IPS DF 6.9 (cell line): ENCODE results near the gene COL9A1.

ENCODE experiments used
- DNase-seq: peaks from one replicate; pipeline ENCODE4 v3.0.0-alpha.2; 2013; ENCODE audit warnings: low read depth, low spot score
- H3K27ac ChIP-seq: one replicate; pipeline ENCODE4 v1.5.1; 2013; ENCODE audit warnings: low read length, control low read depth
- H3K27me3 ChIP-seq: 2 replicates; pipeline ENCODE4 v1.6.1; 2013; ENCODE audit warnings: mild to moderate bottlenecking, low read length; ENCODE audit not compliant: control insufficient read depth, insufficient read depth
- H3K36me3 ChIP-seq: 2 replicates; pipeline ENCODE4 v1.6.1; 2013; ENCODE audit warnings: low read length; ENCODE audit not compliant: control insufficient read depth, insufficient read depth
- H3K4me1 ChIP-seq: 2 replicates; pipeline ENCODE4 v1.6.1; 2013; ENCODE audit warnings: low read length; ENCODE audit not compliant: control insufficient read depth, insufficient read depth
- H3K4me3 ChIP-seq: 2 replicates; pipeline ENCODE4 v1.5.1; 2013; ENCODE audit warnings: mild to moderate bottlenecking, low read length
- H3K9me3 ChIP-seq: 2 replicates; pipeline ENCODE4 v1.6.1; 2013; ENCODE audit warnings: low read length, inconsistent platforms; ENCODE audit not compliant: control insufficient read depth, insufficient read depth
- WGBS: extraction: QIAGEN DNeasy Blood & Tissue Kit; methylation state at CpG from one replicate; pipeline ENCODE4 v1.1.7; 2013; ENCODE audit warnings: mixed read lengths, missing lambda C conversion rate; ENCODE audit not compliant: insufficient read length, insufficient coverage; 5-methylcytosine and 5-hydroxymethylcytosine counted together

Gene COL9A1

DNA sequence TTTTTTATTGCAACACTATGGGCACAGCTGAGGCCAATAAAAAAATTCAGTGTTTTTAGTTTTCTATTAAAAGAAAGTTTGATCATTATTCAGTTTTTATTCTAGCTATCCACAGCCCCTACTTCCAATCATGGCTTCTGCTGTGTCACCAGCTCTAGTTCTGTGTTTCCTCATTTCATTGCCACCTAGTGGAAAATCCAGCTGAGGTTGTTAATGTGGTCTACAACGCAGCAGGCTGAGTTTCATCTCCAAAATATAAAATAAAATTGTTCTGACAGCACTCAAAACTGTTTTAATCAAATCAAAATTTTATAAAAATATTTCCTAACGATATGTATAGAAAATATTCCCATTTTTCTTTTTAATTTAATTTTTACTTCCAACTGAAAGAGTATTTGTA is 13.6 kb downstream of the COL9A1 start:
- Histone ChIP-seq H3K36me3 (no peaks in the 10 kb centered on the region), H3K4me1 (no peaks in the 10 kb centered on the region), H3K9me3 (no peaks in the 10 kb centered on the region), H3K27me3 (no peaks in the 10 kb centered on the region), H3K27ac (no peak overlapping the region), H3K4me3 (no peak overlapping the region)
- WGBS = 100% methylated on average over 1 of the region's 2 CpGs
- no peak for DNase-seq

DNA sequence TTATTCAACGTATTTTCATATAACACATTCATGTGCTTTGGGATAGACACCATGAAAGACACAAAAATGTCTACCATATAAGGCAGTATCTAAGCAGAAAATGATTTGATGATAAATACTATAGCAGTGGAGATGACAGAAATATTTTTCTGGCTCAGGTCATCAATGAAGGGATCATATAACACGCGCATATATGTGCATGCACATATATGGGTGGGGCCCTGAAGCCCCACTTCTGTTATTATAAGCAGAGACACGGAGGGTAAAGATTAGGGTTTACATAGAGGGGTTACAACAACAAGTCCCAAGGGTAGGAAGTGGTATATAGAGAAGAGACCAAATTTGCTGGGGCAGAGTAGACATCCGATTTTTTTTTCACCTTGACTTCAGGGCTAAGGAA is 16.0 kb downstream of the COL9A1 start:
- whole genome bisulfite sequencing = no CpG with 5 or more reads among the region's 5 CpGs
- Histone ChIP-seq H3K27me3 (peaks cover 5% of the 10 kb centered on the region; the same call in 1 of the 2 replicates), H3K4me1 (0 out of 2 replicates have a peak, but pooled peaks cover under 1% of the 10 kb centered on the region), H3K27ac (no peak overlapping the region), H3K36me3 (no peaks in the 10 kb centered on the region), H3K4me3 (no peak overlapping the region), H3K9me3 (no peaks in the 10 kb centered on the region)
- no peak for DNase-seq

DNA sequence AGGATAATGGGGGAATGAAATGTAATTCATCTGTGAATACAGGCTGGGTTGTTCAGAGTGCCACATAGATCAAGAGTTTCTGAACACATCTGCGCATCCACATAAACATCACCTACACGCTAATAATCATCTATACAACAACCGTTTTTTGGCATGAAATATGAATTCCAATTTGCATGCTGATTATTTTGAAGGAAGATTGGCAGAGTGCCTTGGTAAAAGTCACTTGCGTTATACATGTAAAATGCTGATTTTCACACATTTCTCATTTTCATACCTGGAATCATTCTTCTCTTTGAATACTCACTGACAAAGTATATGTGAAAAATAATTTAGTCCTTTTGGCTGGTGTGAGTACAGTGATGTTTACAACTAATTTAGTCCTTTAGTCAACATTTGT is 17.7 kb downstream of the COL9A1 start:
- WGBS = no CpG with 5 or more reads among the region's 4 CpGs
- no peaks in the 10 kb centered on the region for H3K36me3 ChIP-seq
- no peak overlapping the region for H3K4me3 ChIP-seq
- peaks cover 4% of the 10 kb centered on the region for H3K4me1 ChIP-seq
- no peaks in the 10 kb centered on the region for H3K9me3 ChIP-seq
- no peak overlapping the region for H3K27ac ChIP-seq
- no peak for DNase-seq
- peaks cover 15% of the 10 kb centered on the region; the same call in 1 of the 2 replicates for H3K27me3 ChIP-seq

DNA sequence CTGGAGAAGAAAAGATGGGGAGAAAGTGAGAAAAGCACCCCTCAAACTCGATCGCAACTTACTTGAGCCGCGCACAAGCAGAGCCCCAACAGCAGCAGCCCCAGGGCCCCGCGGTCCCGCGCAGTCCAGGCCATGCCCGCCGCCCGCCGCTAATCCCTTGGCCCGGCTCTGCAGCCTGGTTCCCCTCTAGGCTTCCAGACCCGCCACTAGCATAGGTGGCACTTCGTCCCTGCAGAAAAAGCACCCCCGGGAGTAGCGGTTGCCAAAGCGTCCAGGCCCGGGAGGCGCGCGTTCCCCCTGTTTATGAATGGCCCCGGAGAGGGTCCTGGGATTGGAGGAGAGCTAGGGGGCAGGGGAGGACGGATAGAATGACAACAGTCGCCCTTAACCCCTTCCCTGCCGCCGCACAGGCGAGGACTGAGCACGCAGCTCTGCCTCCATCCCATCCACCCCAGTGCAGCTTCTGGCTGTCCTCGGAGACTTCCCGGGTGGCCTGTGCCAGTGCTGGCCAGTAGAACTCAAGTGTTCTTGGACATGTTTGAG is 19.9 kb downstream of the COL9A1 start:
- WGBS = no CpG with 5 or more reads among the region's 31 CpGs

DNA sequence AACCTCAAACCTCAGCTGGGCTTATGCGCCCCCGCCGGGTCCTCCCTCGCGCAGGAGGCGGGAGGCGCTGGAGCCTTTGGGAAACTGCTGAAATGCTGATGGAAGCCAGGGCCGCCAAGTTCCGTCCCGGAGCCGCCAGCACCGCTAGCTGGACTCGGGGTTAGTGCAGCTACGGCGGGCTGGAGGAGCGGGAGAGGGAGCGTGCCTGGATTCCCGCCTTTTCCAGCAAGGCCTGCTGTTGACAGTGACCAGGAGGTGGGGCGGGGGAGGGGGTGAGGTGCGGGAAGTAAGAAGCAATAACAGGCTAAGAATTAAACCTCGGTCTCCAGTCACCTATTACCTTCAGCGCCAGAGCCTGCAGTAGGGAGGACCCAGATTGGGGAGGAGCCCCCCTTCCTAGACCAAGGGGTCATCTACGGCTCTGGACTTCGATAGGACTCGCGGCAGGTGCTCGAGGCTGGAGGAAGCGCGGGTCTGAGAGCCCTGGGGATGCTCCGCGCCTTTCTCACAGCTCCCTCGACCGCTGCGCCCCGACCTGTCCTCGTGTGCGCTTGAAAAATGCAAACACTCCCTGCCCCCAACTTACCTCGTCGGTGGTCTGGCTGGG is 20.5 kb downstream of the COL9A1 start:
- H3K4me3 ChIP-seq = peak overlapping the region; percentile 40; the same call in 1 of the 2 replicates
- no peak overlapping the region for H3K27ac ChIP-seq
- H3K9me3 ChIP-seq = no peaks in the 10 kb centered on the region
- DNase-seq = peak; percentile 27
- WGBS = no CpG with 5 or more reads among the region's 39 CpGs
- H3K36me3 ChIP-seq = no peaks in the 10 kb centered on the region
- H3K4me1 ChIP-seq = peaks cover 4% of the 10 kb centered on the region
- H3K27me3 ChIP-seq = peaks cover 15% of the 10 kb centered on the region; the same call in 1 of the 2 replicates

More for the DNA sequence above, 19.9 kb downstream of the COL9A1 start:
- H3K4me1 ChIP-seq = peaks cover 4% of the 10 kb centered on the region
- no peaks in the 10 kb centered on the region for H3K36me3 ChIP-seq
- H3K9me3 ChIP-seq = no peaks in the 10 kb centered on the region
- H3K27ac ChIP-seq = no peak overlapping the region
- DNase-seq = peak; percentile 43
- peak overlapping the region; percentile 40; the same call in 1 of the 2 replicates for H3K4me3 ChIP-seq
- peaks cover 15% of the 10 kb centered on the region; the same call in 1 of the 2 replicates for H3K27me3 ChIP-seq

DNA sequence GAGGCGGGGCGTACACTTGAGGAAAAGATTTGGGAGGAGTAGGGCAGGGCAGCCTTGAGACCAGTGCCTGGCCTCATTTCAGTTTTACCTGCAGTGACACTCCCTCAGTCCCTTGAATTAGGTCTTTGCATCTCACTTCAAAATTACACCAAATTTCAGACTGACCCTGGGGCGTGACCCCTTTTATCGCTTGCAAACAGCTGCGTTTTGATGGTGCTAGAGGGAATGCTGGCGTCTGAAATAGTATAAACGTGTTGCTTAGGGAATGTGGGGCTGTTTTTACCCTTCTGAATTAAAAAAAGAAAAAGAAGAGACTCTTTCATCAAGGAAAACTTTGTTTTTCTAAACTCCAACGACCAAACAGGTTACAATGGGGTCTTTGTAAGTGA is 21.0 kb downstream of the COL9A1 start:
- Histone ChIP-seq H3K9me3 (no peaks in the 10 kb centered on the region), H3K27me3 (peaks cover 15% of the 10 kb centered on the region; the same call in 1 of the 2 replicates), H3K27ac (no peak overlapping the region), H3K36me3 (no peaks in the 10 kb centered on the region), H3K4me1 (peaks cover 4% of the 10 kb centered on the region), H3K4me3 (no peak overlapping the region; the same call in 1 of the 2 replicates)
- no CpG with 5 or more reads among the region's 8 CpGs for WGBS
- no peak for DNase-seq

DNA sequence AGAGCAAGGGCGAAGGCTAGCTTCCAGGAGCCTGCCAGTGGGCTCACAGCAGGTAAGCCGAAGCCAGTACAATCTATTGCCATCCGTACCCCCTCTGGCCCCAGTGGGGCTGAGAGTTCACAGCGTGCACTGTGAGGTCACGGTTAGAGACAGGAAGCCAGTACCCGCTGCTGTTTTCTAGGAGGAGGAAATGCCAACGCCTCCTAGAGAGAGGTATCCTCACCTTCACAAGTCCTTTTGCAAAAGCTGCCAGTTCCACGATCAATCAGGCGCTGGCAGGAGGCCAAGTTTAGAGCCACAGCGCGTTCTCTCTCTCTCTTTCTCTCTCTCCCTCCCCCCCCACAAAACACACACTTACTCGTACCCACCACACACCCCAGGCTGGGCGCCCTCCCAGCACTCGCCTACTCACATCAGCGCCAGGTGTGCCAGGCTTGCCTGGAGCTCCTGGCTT is 22.5 kb downstream of the COL9A1 start:
- H3K9me3 ChIP-seq = no peaks in the 10 kb centered on the region
- H3K4me1 ChIP-seq = peaks cover 4% of the 10 kb centered on the region
- no peaks in the 10 kb centered on the region for H3K36me3 ChIP-seq
- peaks cover 15% of the 10 kb centered on the region; the same call in 1 of the 2 replicates for H3K27me3 ChIP-seq
- WGBS = no CpG with 5 or more reads among the region's 15 CpGs
- no peak for DNase-seq
- no peak overlapping the region for H3K27ac ChIP-seq
- no peak overlapping the region for H3K4me3 ChIP-seq

DNA sequence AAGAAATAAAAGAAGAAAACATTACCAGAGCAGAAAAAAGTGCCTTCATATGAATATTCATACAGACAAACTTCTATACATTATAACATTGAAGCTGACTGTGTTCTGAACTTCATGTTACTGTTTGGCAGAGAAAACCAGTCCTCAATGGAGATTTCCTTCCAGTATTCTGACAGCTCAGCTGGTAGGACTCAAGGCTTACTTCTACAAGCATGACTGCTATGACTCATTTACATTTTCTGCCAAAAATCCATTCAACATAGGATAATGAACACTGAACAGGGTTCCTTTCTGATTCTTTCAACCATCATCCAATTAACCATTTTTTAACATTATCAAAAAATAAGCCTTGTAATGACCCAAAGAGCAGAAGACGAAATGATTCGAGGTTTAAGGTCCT is 25.4 kb downstream of the COL9A1 start:
- no peak for DNase-seq
- Histone ChIP-seq H3K27me3 (peaks cover 10% of the 10 kb centered on the region; the same call in 1 of the 2 replicates), H3K9me3 (no peaks in the 10 kb centered on the region), H3K36me3 (no peaks in the 10 kb centered on the region), H3K27ac (no peak overlapping the region), H3K4me3 (no peak overlapping the region), H3K4me1 (peaks cover 4% of the 10 kb centered on the region)
- WGBS = no CpG with 5 or more reads among the region's 2 CpGs

DNA sequence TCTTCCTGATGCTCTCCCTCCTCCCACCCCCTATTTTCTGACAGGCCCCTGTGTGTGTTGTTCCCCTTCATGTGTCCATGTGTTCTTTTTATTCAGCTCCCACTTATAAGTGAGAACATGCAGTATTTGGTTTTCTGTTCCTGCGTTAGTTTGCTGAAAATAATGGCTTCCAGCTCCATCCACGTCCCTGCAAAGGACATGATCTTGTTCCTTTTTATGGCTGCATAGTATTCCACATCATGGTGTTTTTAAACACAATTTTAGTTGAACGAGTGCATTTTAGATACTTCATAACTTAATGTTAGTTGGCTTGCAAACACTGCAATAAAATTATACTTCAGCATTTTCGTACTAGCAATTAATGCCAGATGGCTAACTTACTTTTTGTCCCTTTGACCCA is 28.5 kb downstream of the COL9A1 start:
- no peaks in the 10 kb centered on the region for H3K9me3 ChIP-seq
- DNase-seq = no peak
- WGBS = no CpG with 5 or more reads among the region's 4 CpGs
- H3K27ac ChIP-seq = no peak overlapping the region
- no peaks in the 10 kb centered on the region for H3K36me3 ChIP-seq
- H3K27me3 ChIP-seq = no peaks in the 10 kb centered on the region
- no peak overlapping the region for H3K4me3 ChIP-seq
- H3K4me1 ChIP-seq = no peaks in the 10 kb centered on the region

DNA sequence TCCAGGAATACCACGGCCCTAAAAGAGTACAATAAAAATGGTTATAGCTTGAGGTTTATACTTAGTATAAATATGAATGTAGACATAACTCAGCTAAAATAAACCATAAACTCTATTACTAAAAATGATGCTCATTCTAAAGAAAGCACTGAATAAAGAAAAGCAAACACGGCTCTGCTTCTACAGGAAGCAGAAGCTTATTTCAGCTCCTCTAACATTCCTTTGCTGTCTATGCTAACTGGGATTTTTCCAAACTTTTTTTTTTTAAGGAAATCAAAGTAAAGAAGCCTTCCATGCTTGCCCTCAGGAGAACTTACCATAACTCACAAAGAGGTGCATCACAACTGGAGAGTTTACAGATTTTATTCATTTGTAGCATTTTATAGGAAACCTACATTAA is 30.8 kb downstream of the COL9A1 start:
- no peaks in the 10 kb centered on the region for H3K4me1 ChIP-seq
- H3K27ac ChIP-seq = no peak overlapping the region
- no peaks in the 10 kb centered on the region for H3K36me3 ChIP-seq
- no peaks in the 10 kb centered on the region for H3K9me3 ChIP-seq
- no peak overlapping the region for H3K4me3 ChIP-seq
- DNase-seq = no peak
- no peaks in the 10 kb centered on the region for H3K27me3 ChIP-seq
- WGBS = no CpG with 5 or more reads among the region's 2 CpGs
